K562 (cell line): ENCODE results near the gene PRR7. TPM values are rescaled to one million over a fixed set of nuclear protein-coding genes. Genes with fewer than 3 reads are reported as not detected.

ENCODE experiments used
- CBX8 ChIP-seq: fragments of 200-600 bp; sonication (generic); IDR thresholded peaks from 2 replicates; pipeline ENCODE4 v1.6.1; 2012; ENCODE audit warnings: borderline replicate concordance, mixed run types, low read depth, mild to moderate bottlenecking, moderate library complexity, mixed read lengths, low read length, control low read depth, inconsistent platforms; ENCODE audit not compliant: poor library complexity, severe bottlenecking; ENCODE audit errors: extremely low read depth
- CREB1 ChIP-seq, 2 experiments: sonication (generic) in 1 of 2; formaldehyde crosslinking in 1 of 2; IDR thresholded peaks; 2 replicates each; pipeline versions ENCODE4 v1.6.1 to v1.8.0; 2012 to 2022; ENCODE audit warnings: inconsistent platforms in 1 of 2, mild to moderate bottlenecking in 1 of 2, missing genetic modification reagents in 1 of 2, moderate library complexity in 1 of 2
- CTCF ChIP-seq, 3 experiments: IDR thresholded peaks in 2 of 3; conservative IDR thresholded peaks in 1 of 3; 2 replicates each; pipeline ENCODE4 v1.5.1; 2011 to 2012; ENCODE audit warnings: low read length in 3 of 3, mild to moderate bottlenecking in 3 of 3, control low read depth in 2 of 3, improper control_type of control experiment in 1 of 3, inconsistent platforms in 1 of 3, low read depth in 1 of 3, mixed read lengths in 1 of 3, moderate library complexity in 1 of 3; ENCODE audit not compliant: insufficient read depth in 2 of 3
- E2F4 ChIP-seq: sonication (generic); formaldehyde crosslinking; IDR thresholded peaks from 2 replicates; pipeline ENCODE4 v1.8.0; 2022; ENCODE audit warnings: mild to moderate bottlenecking, low read depth, missing genetic modification reagents
- EZH2 ChIP-seq: IDR thresholded peaks from 2 replicates; pipeline ENCODE4 v1.6.1; 2012; ENCODE audit warnings: low read depth, mild to moderate bottlenecking, inconsistent platforms, low read length, borderline replicate concordance
- FOXM1 ChIP-seq, 2 experiments: fragments of 450-650 bp in 1 of 2; sonication (generic) in 1 of 2; formaldehyde crosslinking in 1 of 2; IDR thresholded peaks; 2 replicates each; pipeline versions ENCODE4 v1.6.1 to v1.9.0; 2017 to 2022; ENCODE audit warnings: low read depth in 2 of 2, mild to moderate bottlenecking in 2 of 2, missing genetic modification reagents in 1 of 2, moderate library complexity in 1 of 2
- ILF3 ChIP-seq: fragments of 450-650 bp; IDR thresholded peaks from 2 replicates; pipeline ENCODE4 v1.6.1; 2018; ENCODE audit warnings: antibody characterized with exemption, mild to moderate bottlenecking, moderate library complexity, borderline replicate concordance
- MTA3 ChIP-seq: fragments of 450-650 bp; formaldehyde crosslinking; IDR thresholded peaks from 2 replicates; pipeline ENCODE4 v1.6.1; 2017; ENCODE audit warnings: mild to moderate bottlenecking, borderline replicate concordance
- MYNN ChIP-seq, 2 experiments: sonication (generic); formaldehyde crosslinking in 1 of 2; IDR thresholded peaks; 2 replicates each; pipeline versions ENCODE4 v1.5.0 to v1.6.1; 2016 to 2020; ENCODE audit warnings: antibody characterized with exemption in 1 of 2, missing genetic modification reagents in 1 of 2
- SMAD3 ChIP-seq: fragments of 450-650 bp; formaldehyde crosslinking; conservative IDR thresholded peaks from 2 replicates; pipeline ENCODE4 v1.4.0; 2020; ENCODE audit warnings: mild to moderate bottlenecking
- SNAPC5 ChIP-seq: fragments of 250-450 bp; sonication (Bioruptor Pico); IDR thresholded peaks from 2 replicates; pipeline ENCODE4 v1.8.0; 2021; ENCODE audit warnings: moderate library complexity, mild to moderate bottlenecking, inconsistent platforms
- ZBTB43 ChIP-seq: sonication (generic); formaldehyde crosslinking; IDR thresholded peaks from 2 replicates; pipeline ENCODE4 v1.8.0; 2023; ENCODE audit warnings: mild to moderate bottlenecking, missing genetic modification reagents
- ZNF436 ChIP-seq: fragments of 250-450, 450-650 bp; sonication (Bioruptor Pico); formaldehyde crosslinking; IDR thresholded peaks from 2 replicates; pipeline ENCODE4 v1.7.0; 2020; ENCODE audit warnings: mild to moderate bottlenecking
- ZNF449 ChIP-seq: fragments of 250-450 bp; sonication (Bioruptor Pico); IDR thresholded peaks from 2 replicates; pipeline ENCODE4 v1.8.0; 2022; ENCODE audit warnings: moderate library complexity, mild to moderate bottlenecking, inconsistent platforms
- ZNF639 ChIP-seq, 2 experiments: fragments of 200-800 bp in 1 of 2; sonication (Bioruptor generic) in 1 of 2; sonication (generic) in 1 of 2; formaldehyde crosslinking in 1 of 2; IDR thresholded peaks in 1 of 2; conservative IDR thresholded peaks in 1 of 2; 2 replicates each; pipeline versions ENCODE4 v1.5.0 to v1.6.1; 2016 to 2020; ENCODE audit warnings: missing compliant biosample characterization in 1 of 2, missing genetic modification characterization in 1 of 2, missing genetic modification reagents in 1 of 2
- ZNF644 ChIP-seq: fragments of 200-800 bp; sonication (Bioruptor generic); IDR thresholded peaks from 2 replicates; pipeline ENCODE4 v1.6.1; 2016; ENCODE audit warnings: low read depth, missing genetic modification characterization, missing compliant biosample characterization
- polyA plus RNA-seq, 8 experiments: library from polyadenylated mRNA; depleted of rRNA in 4 of 8; stranded (reverse) in 5 of 8; unstranded in 3 of 8; fragments of >200 nt; fragmentation: Nextera tagmentation in 2 of 8; fragmentation: Illumina TruSeq in 1 of 8; extraction: Ambion mirVana in 2 of 8; extraction: Trizol in 1 of 8; gene quantifications; 2 replicates each; pipeline versions ENCODE4 v1.2.1 to v1.2.3, GENCODE V29; 2011 to 2014; ENCODE audit warnings: inconsistent platforms in 1 of 8, missing spikeins in 1 of 8
- total RNA-seq, 7 experiments: library from RNA; depleted of rRNA in 6 of 7; stranded (reverse); fragments of >200 nt in 6 of 7; fragmentation: Illumina TruSeq in 2 of 7; extraction: Trizol in 2 of 7; gene quantifications; 2 replicates each; pipeline versions ENCODE4 v1.2.1 to v1.2.3, GENCODE V29; 2011 to 2021; ENCODE audit warnings: low replicate concordance in 1 of 7

The PRR7 gene
- total and polyA plus RNA-seq, 9 of the 15 experiments (the other 6 are each of a cell fraction or from before 2014, with no cell fraction given), result 0.80 to 11.3 (median 10.4) TPM; not detected in 4

- TF ChIP-seq ZNF644 (tag) (no peak), CTCF (IDR thresholded peaks at IDR 0.05 in 2 of 3, conservative IDR thresholded peaks at IDR 0.05 in 1 of 3; ENCODE audit: insufficient read depth in 2 of 3, low read depth in 1 of 3, low read length in 3 of 3) (peak; percentile 31 to 37 (median 35); a peak in 2 of 6 replicates), E2F4 (CRISPR knock-in tag) (no peak), CBX8 (no peak), SMAD3 (CRISPR knock-in tag) (no peak), CREB1 (IDR thresholded peaks at IDR 0.05) (peak; percentile 33), CREB1 (CRISPR knock-in tag; IDR thresholded peaks at IDR 0.05) (peak; percentile 43; the same call in 1 of the 2 replicates), ZNF449 (CRISPR knock-in tag) (no peak), ILF3 (no peak), MYNN (IDR thresholded peaks at IDR 0.05) (peak; percentile 14; the same call in 1 of the 2 replicates), MYNN (CRISPR knock-in tag; IDR thresholded peaks at IDR 0.05) (no peak), ZNF639 (CRISPR knock-in tag; conservative IDR thresholded peaks at IDR 0.05 in 1 of 2, IDR thresholded peaks at IDR 0.05 in 1 of 2) (no peak), FOXM1 (IDR thresholded peaks at IDR 0.05; ENCODE audit: low read depth) (peak; percentile 40; the same call in 1 of the 2 replicates), FOXM1 (CRISPR knock-in tag; IDR thresholded peaks at IDR 0.05; ENCODE audit: low read depth) (0 out of 2 replicates have a peak, but pooled peaks have one; percentile 71), ZNF436 (CRISPR knock-in tag) (0 out of 2 replicates have a peak, but pooled peaks have one; percentile 36), MTA3 (peak; percentile 89), ZBTB43 (no peak), SNAPC5 (no peak), EZH2 (no peak)
Measured at GRCh38 chr5:177497292-177498012, 50.8 kb downstream of the PRR7 start, which contains the start of gene PDLIM7 (continued).
